Lower leg skin (tissue), 4 donors: Measurements from ENCODE around the gene HMBS. TPM values are rescaled to one million over a fixed set of nuclear protein-coding genes. Genes with fewer than 3 reads are reported as not detected.

Experiments used
- DNase-seq, 2 donors: peaks; one replicate each; pipeline ENCODE4 v3.0.0-alpha.2; 2019; ENCODE audit warnings: low spot score in 2 of 2
- H3K4me3 ChIP-seq: fragments of 200-600 bp; sonication (generic); 2 replicates; pipeline ENCODE4 v1.5.1; 2017; ENCODE audit warnings: mild to moderate bottlenecking, low read depth; ENCODE audit not compliant: poor library complexity, severe bottlenecking
- CTCF ChIP-seq, 3 donors: fragments of 450-650 bp; IDR thresholded peaks; one replicate each; pipeline ENCODE4 v1.5.1; 2016; ENCODE audit warnings: antibody characterized with exemption in 3 of 3, mild to moderate bottlenecking in 3 of 3, moderate library complexity in 2 of 3
- POLR2A ChIP-seq, 2 donors: fragments of 450-650 bp; IDR thresholded peaks; one replicate each; pipeline ENCODE4 v1.6.1; 2016 to 2017; ENCODE audit warnings: antibody characterized with exemption in 2 of 2, mild to moderate bottlenecking in 1 of 2, moderate library complexity in 1 of 2
- WGBS, 2 donors: methylation state at CpG; one replicate each; pipeline ENCODE4 v1.1.5; 2018; 5-methylcytosine and 5-hydroxymethylcytosine counted together
- intact Hi-C: fragments of 100-400 bp; cut with DNase I; formaldehyde crosslinking; loops from one replicate; pipeline ENCODE4 v1.15.0; 2023; ENCODE audit warnings: low total_unique reads
- total RNA-seq, 4 donors: library from RNA; depleted of rRNA; stranded (reverse); fragments of >200 nt; gene quantifications; one replicate each; pipeline ENCODE4 v1.1.0, GENCODE V29; 2016

The HMBS gene
- total RNA-seq, 4 donors from 2014 or later: 8.8 to 11.9 (median 11.1) TPM

- TF ChIP-seq CTCF (IDR thresholded peaks at IDR 0.05): no peak
- TF ChIP-seq POLR2A (IDR thresholded peaks at IDR 0.05): no peak
- intact Hi-C loops: no loop called here
- H3K4me3 ChIP-seq: no peak overlapping the region
- no peak for DNase-seq
- WGBS, 2 donors: 90 to 95% methylated on average over 3 of the region's 3 CpGs
These were observed 23.4 kb upstream of the HMBS start for GRCh38 chr11:119061256-119061655.

GRCh38 chr11:119062779-119063178, 21.9 kb upstream of the HMBS start:
- H3K4me3 ChIP-seq: no peak overlapping the region
- 47 to 71% methylated on average over 5 of the region's 5 CpGs for WGBS, 2 donors
- TF ChIP-seq CTCF (IDR thresholded peaks at IDR 0.05) (no peak), POLR2A (IDR thresholded peaks at IDR 0.05) (no peak)
- DNase-seq: no peak
- intact Hi-C loops: no loop called here

GRCh38 chr11:119065369-119065768, 19.3 kb upstream of the HMBS start:
- TF ChIP-seq CTCF (IDR thresholded peaks at IDR 0.05) (no peak), POLR2A (IDR thresholded peaks at IDR 0.05) (no peak)
- 67% methylated on average over 4 of the region's 4 CpGs for WGBS, 2 donors
- intact Hi-C loops: no loop called here
- DNase-seq: no peak
- no peak overlapping the region for H3K4me3 ChIP-seq

GRCh38 chr11:119067371-119068222, 17.1 kb upstream of the HMBS start, which contains the start of gene VPS11:
VPS11 (plus strand) TSS chr11:119067818; CDS start chr11:119067824, 6 bp downstream.
- WGBS, 2 donors: 0 to 1% methylated on average over 39 to 49 of the region's 49 CpGs
- H3K4me3 ChIP-seq: peak within 1 kb of the TSS; percentile 94
- TF ChIP-seq CTCF (IDR thresholded peaks at IDR 0.05) (no peak), POLR2A (IDR thresholded peaks at IDR 0.05) (peak in 1 of 2 donors; percentile 10)
- intact Hi-C loops: no loop called here
- peak; percentile 98 to 100 for DNase-seq

- TF ChIP-seq POLR2A (IDR thresholded peaks at IDR 0.05) (no peak), CTCF (IDR thresholded peaks at IDR 0.05) (no peak)
- intact Hi-C loops: no loop called here
- H3K4me3 ChIP-seq: no peak overlapping the region
- DNase-seq: no peak
- 83 to 94% methylated on average over 11 of the region's 11 CpGs for whole genome bisulfite sequencing, 2 donors
These were observed 6.8 kb upstream of the HMBS start for GRCh38 chr11:119077839-119078238.
